SK-N-SH treated with all-trans-retinoic acid at 6 μM for 48 hours (cell line): Measurements from ENCODE around the gene RASEF.

Experiments used
- ARNTL ChIP-seq: fragments of 450-650 bp; formaldehyde crosslinking; IDR thresholded peaks from 2 replicates; pipeline ENCODE4 v1.5.0; 2020; ENCODE audit warnings: low read depth, mild to moderate bottlenecking, moderate library complexity, borderline replicate concordance
- GLIS3 ChIP-seq: fragments of 250-450 bp; sonication (Bioruptor Pico); IDR thresholded peaks from 2 replicates; pipeline ENCODE4 v1.5.0; 2020; ENCODE audit warnings: mild to moderate bottlenecking, moderate library complexity
- OSR1 ChIP-seq: fragments of 250-450 bp; sonication (Bioruptor Pico); IDR thresholded peaks from 2 replicates; pipeline ENCODE4 v1.8.0; 2022; ENCODE audit warnings: moderate library complexity, mild to moderate bottlenecking, inconsistent platforms
- PATZ1 ChIP-seq: fragments of 250-450 bp; sonication (Bioruptor Pico); IDR thresholded peaks from 2 replicates; pipeline ENCODE4 v1.8.0; 2020; ENCODE audit warnings: mild to moderate bottlenecking, moderate library complexity, borderline replicate concordance
- RARB ChIP-seq: fragments of 250-450 bp; sonication (Bioruptor Pico); IDR thresholded peaks from 2 replicates; pipeline ENCODE4 v1.8.0; 2021; ENCODE audit warnings: mild to moderate bottlenecking, moderate library complexity
- TCF4 ChIP-seq: fragments of 250-450 bp; sonication (Bioruptor Pico); IDR thresholded peaks from 2 replicates; pipeline ENCODE4 v1.8.0; 2021; ENCODE audit warnings: mild to moderate bottlenecking, moderate library complexity, borderline replicate concordance
- ZFP30 ChIP-seq: fragments of 450-650 bp; formaldehyde crosslinking; IDR thresholded peaks from 2 replicates; pipeline ENCODE4 v1.5.0; 2022; ENCODE audit warnings: mild to moderate bottlenecking, moderate library complexity
- ZNF565 ChIP-seq: fragments of 450-650 bp; formaldehyde crosslinking; conservative IDR thresholded peaks from 2 replicates; pipeline ENCODE4 v1.5.0; 2020; ENCODE audit warnings: low read depth, mild to moderate bottlenecking, moderate library complexity

GRCh38 chr9:83023151-83023550, 39.8 kb downstream of the RASEF start:
- no peak for TF ChIP-seq TCF4
- no peak for TF ChIP-seq OSR1
- TF ChIP-seq GLIS3: no peak
- TF ChIP-seq RARB: no peak
- no peak for TF ChIP-seq ZFP30
- no peak for TF ChIP-seq PATZ1
- TF ChIP-seq ZNF565 (CRISPR knock-in tag): no peak
- TF ChIP-seq ARNTL (CRISPR knock-in tag): no peak
